Measurements from ENCODE around the gene PALM2AKAP2. TPM values are rescaled to one million over a fixed set of nuclear protein-coding genes. Genes with fewer than 3 reads are reported as not detected.
"Not testable (repeated sequence)": the region's sequence is repeated elsewhere in the genome, so short reads cannot be mapped to it uniquely, and the experiment has no call there.

Gene PALM2AKAP2
- total RNA-seq, 2 experiments from 2014 or later: not detected

GRCh38 chr9:109817846-109818472, 38.0 kb downstream of the PALM2AKAP2 start:
- ChIA-PET CTCF (interaction anchor here (0.7 to 3.3 kb wide), 10 partner anchors 9 to 400 kb away, joined by 3 to 26 read pairs (median 3); no protein-coding TSS in a partner anchor), POLR2A (no interaction called here)
- Mint-ChIP-seq H3K4me3 (no peak overlapping the region), H3K4me1 (peaks cover under 1% of the 10 kb centered on the region), H3K27ac (no peak overlapping the region), H3K9me3 (no peaks in the 10 kb centered on the region), H3K27me3 (peaks cover 14% of the 10 kb centered on the region), H3K36me3 (ENCODE audit: low read depth) (no peaks in the 10 kb centered on the region)
- peak; percentile 43 for DNase-seq

GRCh38 chr9:109821711-109822110, 41.7 kb downstream of the PALM2AKAP2 start:
- Mint-ChIP-seq H3K4me3 (no peak overlapping the region), H3K9me3 (no peaks in the 10 kb centered on the region), H3K4me1 (no peaks in the 10 kb centered on the region), H3K36me3 (ENCODE audit: low read depth) (no peaks in the 10 kb centered on the region), H3K27me3 (peaks cover 14% of the 10 kb centered on the region), H3K27ac (no peak overlapping the region)
- no peak for DNase-seq
- POLR2A ChIA-PET: no interaction called here
- CTCF ChIA-PET: no interaction called here

GRCh38 chr9:109825383-109825782, 45.4 kb downstream of the PALM2AKAP2 start:
- H3K4me1 Mint-ChIP-seq; DNase-seq; H3K4me3 Mint-ChIP-seq; POLR2A ChIA-PET; H3K9me3 Mint-ChIP-seq; H3K36me3 Mint-ChIP-seq (ENCODE audit: low read depth); H3K27ac Mint-ChIP-seq; CTCF ChIA-PET; H3K27me3 Mint-ChIP-seq: not testable (repeated sequence)

GRCh38 chr9:109826559-109826958, 46.6 kb downstream of the PALM2AKAP2 start:
- ChIA-PET CTCF (interaction anchor here (0.9 to 1.8 kb wide), 2 partner anchors 9 to 10 kb away, joined by 3 to 4 read pairs; no protein-coding TSS in a partner anchor), POLR2A (no interaction called here)
- H3K4me1 Mint-ChIP-seq: no peaks in the 10 kb centered on the region
- no peak overlapping the region for H3K4me3 Mint-ChIP-seq
- no peak overlapping the region for H3K27ac Mint-ChIP-seq
- no peak for DNase-seq
- no peaks in the 10 kb centered on the region for H3K36me3 Mint-ChIP-seq (ENCODE audit: low read depth)
- no peaks in the 10 kb centered on the region for H3K9me3 Mint-ChIP-seq
- peaks cover 4% of the 10 kb centered on the region for H3K27me3 Mint-ChIP-seq

GRCh38 chr9:109828254-109828653, 48.3 kb downstream of the PALM2AKAP2 start:
- no peak for DNase-seq
- ChIA-PET CTCF (no interaction called here), POLR2A (no interaction called here)
- Mint-ChIP-seq H3K27ac (no peak overlapping the region), H3K4me1 (no peaks in the 10 kb centered on the region), H3K27me3 (peaks cover 4% of the 10 kb centered on the region), H3K9me3 (no peaks in the 10 kb centered on the region), H3K36me3 (ENCODE audit: low read depth) (no peaks in the 10 kb centered on the region), H3K4me3 (no peak overlapping the region)
